Nephron (organoid): ENCODE data around the gene RFXANK.

Source experiments
- H3K27ac Mint-ChIP-seq, 3 experiments: 2 replicates each; pipeline ENCODE4 v1.8.0; 2020; ENCODE audit warnings: mixed read lengths in 3 of 3, mild to moderate bottlenecking in 2 of 3, moderate library complexity in 1 of 3
- H3K27me3 Mint-ChIP-seq: 2 replicates; pipeline ENCODE4 v1.8.0; 2021; ENCODE audit warnings: low read depth, mild to moderate bottlenecking, moderate library complexity, mixed read lengths
- H3K36me3 Mint-ChIP-seq: 2 replicates; pipeline ENCODE4 v1.8.0; 2020; ENCODE audit warnings: low read depth, mixed read lengths
- H3K4me1 Mint-ChIP-seq: 2 replicates; pipeline ENCODE4 v1.8.0; 2020; ENCODE audit warnings: mixed read lengths
- H3K4me3 Mint-ChIP-seq, 3 experiments: 2 replicates each; pipeline ENCODE4 v1.8.0; 2020; ENCODE audit warnings: mild to moderate bottlenecking in 3 of 3, mixed read lengths in 3 of 3, moderate library complexity in 2 of 3
- H3K9me3 Mint-ChIP-seq: 2 replicates; pipeline ENCODE4 v1.8.0; 2020; ENCODE audit warnings: mixed read lengths
- TF ChIP-seq, protein P1 (sequence below), 3 experiments: fragments of 200-600 bp; sonication (generic); IDR thresholded peaks; one replicate each; pipeline ENCODE4 v1.5.0; 2021; ENCODE audit warnings: antibody characterized with exemption in 3 of 3; ENCODE audit not compliant: unreplicated experiment in 3 of 3

The RFXANK gene, protein sequence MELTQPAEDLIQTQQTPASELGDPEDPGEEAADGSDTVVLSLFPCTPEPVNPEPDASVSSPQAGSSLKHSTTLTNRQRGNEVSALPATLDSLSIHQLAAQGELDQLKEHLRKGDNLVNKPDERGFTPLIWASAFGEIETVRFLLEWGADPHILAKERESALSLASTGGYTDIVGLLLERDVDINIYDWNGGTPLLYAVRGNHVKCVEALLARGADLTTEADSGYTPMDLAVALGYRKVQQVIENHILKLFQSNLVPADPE

DNA sequence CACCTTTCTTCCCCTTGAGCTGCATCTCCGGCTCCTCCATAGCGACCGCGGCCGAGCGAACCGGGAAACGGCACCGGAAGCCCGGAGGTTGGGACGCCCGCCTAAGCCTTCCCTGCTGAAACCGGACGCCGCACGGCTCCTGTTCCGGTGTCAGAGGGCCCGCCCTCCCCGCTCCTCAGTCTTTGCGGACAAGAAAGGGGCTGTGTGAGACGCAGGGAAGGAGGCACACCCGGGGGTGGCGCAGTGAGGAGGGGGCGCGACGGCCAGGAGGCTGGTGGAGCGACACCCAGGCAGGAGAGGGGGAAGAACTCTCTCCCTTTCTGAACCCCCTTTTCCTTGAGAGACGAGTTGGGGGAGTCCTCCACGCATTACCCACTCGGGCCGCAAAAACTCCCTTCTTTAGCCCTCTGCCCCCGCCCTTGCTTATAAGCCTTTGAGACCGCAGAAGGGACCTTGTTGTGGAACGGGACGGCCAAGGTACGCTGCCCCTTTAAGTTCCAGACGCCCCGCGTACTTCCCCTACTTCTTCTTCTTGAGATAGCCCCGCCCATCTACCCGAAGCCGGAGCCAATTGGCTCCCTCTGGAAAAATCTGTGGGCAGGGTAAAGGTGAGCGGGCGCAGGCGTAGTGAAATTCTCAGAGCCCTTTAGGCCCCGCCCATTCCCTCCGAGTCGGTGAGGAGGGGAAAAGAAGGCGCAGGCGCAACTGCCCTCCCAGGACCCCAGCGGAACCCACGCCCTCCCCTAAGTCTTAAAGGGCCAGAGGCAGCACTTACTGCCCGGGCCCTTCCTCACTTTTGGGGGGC lies at the start of gene RFXANK, which contains the start of gene BORCS8:
Gene RFXANK (plus strand): TSS at position 181 of the 805 bp plus-strand sequence. CDS start 1,689 bp downstream, outside the sequence.
Gene BORCS8 (minus strand): TSS at position 75 of the 805 bp plus-strand sequence. CDS start 35 bp downstream, at position 40.
- no peaks in the 10 kb centered on the region for H3K9me3 Mint-ChIP-seq
- H3K36me3 Mint-ChIP-seq = peaks cover 11% of the 10 kb centered on the region
- H3K27ac Mint-ChIP-seq = peak within 1 kb of the TSS; percentile 99 to 100 (median 99)
- H3K4me3 Mint-ChIP-seq = peak within 1 kb of the TSS; percentile 97 to 100 (median 99)
- TF ChIP-seq, protein P1, sequence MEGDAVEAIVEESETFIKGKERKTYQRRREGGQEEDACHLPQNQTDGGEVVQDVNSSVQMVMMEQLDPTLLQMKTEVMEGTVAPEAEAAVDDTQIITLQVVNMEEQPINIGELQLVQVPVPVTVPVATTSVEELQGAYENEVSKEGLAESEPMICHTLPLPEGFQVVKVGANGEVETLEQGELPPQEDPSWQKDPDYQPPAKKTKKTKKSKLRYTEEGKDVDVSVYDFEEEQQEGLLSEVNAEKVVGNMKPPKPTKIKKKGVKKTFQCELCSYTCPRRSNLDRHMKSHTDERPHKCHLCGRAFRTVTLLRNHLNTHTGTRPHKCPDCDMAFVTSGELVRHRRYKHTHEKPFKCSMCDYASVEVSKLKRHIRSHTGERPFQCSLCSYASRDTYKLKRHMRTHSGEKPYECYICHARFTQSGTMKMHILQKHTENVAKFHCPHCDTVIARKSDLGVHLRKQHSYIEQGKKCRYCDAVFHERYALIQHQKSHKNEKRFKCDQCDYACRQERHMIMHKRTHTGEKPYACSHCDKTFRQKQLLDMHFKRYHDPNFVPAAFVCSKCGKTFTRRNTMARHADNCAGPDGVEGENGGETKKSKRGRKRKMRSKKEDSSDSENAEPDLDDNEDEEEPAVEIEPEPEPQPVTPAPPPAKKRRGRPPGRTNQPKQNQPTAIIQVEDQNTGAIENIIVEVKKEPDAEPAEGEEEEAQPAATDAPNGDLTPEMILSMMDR (IDR thresholded peaks at IDR 0.05; ENCODE audit: unreplicated experiment in 3 of 3) = no peak
- H3K4me1 Mint-ChIP-seq = peaks cover 22% of the 10 kb centered on the region
- H3K27me3 Mint-ChIP-seq = no peaks in the 10 kb centered on the region

DNA sequence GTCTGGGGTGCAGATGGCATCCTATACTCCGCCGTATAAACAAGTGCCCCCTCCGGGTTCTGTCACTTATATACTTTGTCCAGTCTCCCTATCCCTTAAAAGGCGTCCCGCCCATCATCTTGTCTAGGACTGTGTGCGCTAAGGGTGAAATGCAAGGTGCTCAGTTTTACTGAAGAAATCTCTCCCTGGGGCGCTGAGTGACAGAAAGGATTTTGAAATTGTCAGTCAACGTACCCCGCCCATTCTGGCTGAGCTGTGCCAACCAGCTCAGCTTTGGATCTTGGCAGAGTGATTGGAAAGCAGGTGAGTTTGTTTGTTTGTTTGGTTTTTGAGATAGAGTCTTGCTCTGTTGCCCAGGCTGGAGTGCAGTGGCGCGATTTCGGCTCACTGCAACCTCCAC lies 49.7 kb upstream of the RFXANK start:
- Mint-ChIP-seq H3K27me3 (peaks cover 12% of the 10 kb centered on the region), H3K4me1 (peaks cover 12% of the 10 kb centered on the region), H3K9me3 (no peaks in the 10 kb centered on the region), H3K4me3 (no peak overlapping the region), H3K27ac (no peak overlapping the region), H3K36me3 (no peaks in the 10 kb centered on the region)
- TF ChIP-seq, protein P1 (IDR thresholded peaks at IDR 0.05; ENCODE audit: unreplicated experiment in 3 of 3) = no peak

DNA sequence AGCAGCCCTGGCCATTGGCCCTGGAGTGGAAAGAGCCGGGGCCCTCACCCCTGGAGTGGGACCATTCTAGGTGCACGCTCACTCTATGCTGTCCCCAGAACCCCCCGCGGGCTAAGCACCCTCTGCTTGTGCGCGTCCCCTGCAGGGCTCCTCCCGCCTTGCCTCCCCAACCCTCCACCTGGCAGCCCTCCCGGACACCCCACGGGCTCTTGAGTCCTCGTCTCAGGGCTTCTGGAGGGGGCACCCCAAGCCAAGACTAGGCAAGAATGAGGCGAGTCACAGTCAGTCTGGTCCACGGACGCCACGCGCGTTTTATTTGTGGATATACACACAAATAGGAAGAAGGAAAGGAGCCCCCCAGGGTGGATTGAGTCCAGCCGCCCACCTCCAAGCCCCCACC lies 46.8 kb upstream of the RFXANK start:
- no peaks in the 10 kb centered on the region for H3K4me1 Mint-ChIP-seq
- H3K36me3 Mint-ChIP-seq = no peaks in the 10 kb centered on the region
- H3K27ac Mint-ChIP-seq = no peak overlapping the region
- no peak overlapping the region for H3K4me3 Mint-ChIP-seq
- TF ChIP-seq, protein P1 (IDR thresholded peaks at IDR 0.05; ENCODE audit: unreplicated experiment in 3 of 3) = no peak
- no peaks in the 10 kb centered on the region for H3K9me3 Mint-ChIP-seq
- H3K27me3 Mint-ChIP-seq = peaks cover 6% of the 10 kb centered on the region

DNA sequence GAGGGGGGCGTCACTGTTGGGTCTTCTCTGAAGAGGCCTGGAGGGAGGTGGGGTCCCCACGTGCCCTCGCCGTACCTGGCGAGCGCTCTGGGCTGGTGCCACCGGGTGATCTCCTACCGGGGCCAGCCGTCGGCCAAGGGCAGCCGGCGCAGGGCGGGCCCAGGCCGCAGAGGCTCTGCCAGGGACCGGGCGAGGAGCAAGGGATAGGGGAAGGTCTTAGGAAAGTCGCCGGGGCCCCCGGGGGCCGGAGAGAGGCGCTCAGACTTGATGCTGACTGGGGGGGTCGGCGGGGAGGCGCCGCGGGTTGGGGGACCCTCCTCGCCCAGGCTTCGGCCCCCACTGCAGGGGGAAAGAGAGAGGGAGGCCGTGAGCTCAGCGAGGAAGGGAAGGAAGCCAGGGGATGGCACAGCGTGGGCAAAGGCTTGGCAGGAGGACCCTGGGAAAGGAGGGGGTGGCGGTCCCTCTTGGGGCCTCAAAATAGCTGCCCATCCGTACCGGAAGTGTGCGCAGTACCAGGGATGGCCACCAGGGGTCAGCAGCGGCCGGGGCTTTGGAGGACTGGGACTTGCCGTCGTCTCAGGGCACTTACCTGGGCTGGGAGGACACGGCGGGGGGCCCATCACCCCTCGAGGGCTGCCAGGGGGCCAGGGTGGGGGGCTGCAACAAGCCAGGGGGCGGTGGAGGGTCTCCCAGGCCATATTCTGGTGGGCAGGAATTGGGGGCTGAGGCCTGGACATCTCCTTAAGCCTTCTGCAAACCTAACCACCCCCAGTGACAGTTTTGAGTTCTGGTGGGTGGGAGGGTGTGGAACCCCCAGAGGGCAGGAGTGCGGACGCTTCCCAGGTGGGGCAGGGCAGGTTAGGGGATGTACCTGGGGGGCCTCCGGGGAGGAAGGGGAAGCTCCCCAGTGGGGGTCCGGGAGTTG lies 46.1 kb upstream of the RFXANK start:
- Mint-ChIP-seq H3K27ac (no peak overlapping the region), H3K4me1 (no peaks in the 10 kb centered on the region), H3K36me3 (no peaks in the 10 kb centered on the region), H3K9me3 (no peaks in the 10 kb centered on the region), H3K27me3 (peaks cover 6% of the 10 kb centered on the region), H3K4me3 (no peak overlapping the region)
- TF ChIP-seq, protein P1 (IDR thresholded peaks at IDR 0.05; ENCODE audit: unreplicated experiment in 3 of 3) = peak; percentile 88 to 94 (median 90)

DNA sequence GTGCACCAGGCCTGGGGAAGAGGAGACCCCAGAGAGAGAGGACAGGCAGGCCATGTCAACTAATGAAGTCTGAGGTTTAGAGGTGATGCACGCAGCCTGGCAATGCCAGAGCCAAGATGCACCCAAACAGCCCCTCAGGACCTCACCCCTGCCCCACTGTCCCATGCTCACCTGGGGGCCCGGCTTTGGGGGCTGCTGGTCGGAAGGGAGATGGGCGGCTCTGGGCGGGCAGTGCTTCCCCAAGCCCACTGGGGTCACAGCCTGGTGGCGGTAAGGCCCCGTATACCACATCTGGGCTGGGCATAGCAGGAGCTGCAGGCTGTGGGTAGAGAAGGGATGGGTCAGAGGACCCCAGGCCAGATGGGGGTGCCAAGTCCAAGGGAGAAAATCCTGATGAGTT lies 45.2 kb upstream of the RFXANK start:
- no peak overlapping the region for H3K27ac Mint-ChIP-seq
- H3K4me3 Mint-ChIP-seq = no peak overlapping the region
- H3K36me3 Mint-ChIP-seq = no peaks in the 10 kb centered on the region
- TF ChIP-seq, protein P1 (IDR thresholded peaks at IDR 0.05; ENCODE audit: unreplicated experiment in 3 of 3) = no peak
- H3K27me3 Mint-ChIP-seq = peaks cover 6% of the 10 kb centered on the region
- H3K9me3 Mint-ChIP-seq = no peaks in the 10 kb centered on the region
- no peaks in the 10 kb centered on the region for H3K4me1 Mint-ChIP-seq
